ENCODE results near the gene TNFRSF12A. TPM values are rescaled to one million over a fixed set of nuclear protein-coding genes. Genes with fewer than 3 reads are reported as not detected.

Gene TNFRSF12A
- total and polyA plus RNA-seq, 2 of the 13 experiments (the other 11 are each of a cell fraction or from before 2014, with no cell fraction given) = 61.9 to 66.0 TPM

DNA sequence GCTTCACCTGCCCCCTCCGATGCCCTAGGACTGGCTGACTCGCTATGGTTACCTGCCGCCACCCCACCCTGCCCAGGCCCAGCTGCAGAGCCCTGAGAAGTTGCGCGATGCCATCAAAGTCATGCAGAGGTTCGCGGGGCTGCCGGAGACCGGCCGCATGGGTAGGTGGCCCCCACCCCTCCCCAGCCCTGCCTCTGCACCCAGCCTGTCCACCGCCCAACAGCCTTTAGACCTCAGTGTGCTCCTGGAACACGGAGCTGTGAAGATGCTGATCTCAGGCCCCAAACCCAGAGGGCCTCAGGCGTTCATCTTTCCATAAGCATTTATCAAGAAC lies 27.2 kb downstream of the TNFRSF12A start:
- CTCF ChIA-PET (ENCODE audit: low intra/inter-chr PET ratio, low total read pairs) = no interaction called here
- in situ Hi-C loops (cut with HindIII; ENCODE audit: extremely low pct_ligation_motif_present, low pct_unique_long_range_greater_than_20kb) = no loop called here
- TF ChIP-seq, protein P1, sequence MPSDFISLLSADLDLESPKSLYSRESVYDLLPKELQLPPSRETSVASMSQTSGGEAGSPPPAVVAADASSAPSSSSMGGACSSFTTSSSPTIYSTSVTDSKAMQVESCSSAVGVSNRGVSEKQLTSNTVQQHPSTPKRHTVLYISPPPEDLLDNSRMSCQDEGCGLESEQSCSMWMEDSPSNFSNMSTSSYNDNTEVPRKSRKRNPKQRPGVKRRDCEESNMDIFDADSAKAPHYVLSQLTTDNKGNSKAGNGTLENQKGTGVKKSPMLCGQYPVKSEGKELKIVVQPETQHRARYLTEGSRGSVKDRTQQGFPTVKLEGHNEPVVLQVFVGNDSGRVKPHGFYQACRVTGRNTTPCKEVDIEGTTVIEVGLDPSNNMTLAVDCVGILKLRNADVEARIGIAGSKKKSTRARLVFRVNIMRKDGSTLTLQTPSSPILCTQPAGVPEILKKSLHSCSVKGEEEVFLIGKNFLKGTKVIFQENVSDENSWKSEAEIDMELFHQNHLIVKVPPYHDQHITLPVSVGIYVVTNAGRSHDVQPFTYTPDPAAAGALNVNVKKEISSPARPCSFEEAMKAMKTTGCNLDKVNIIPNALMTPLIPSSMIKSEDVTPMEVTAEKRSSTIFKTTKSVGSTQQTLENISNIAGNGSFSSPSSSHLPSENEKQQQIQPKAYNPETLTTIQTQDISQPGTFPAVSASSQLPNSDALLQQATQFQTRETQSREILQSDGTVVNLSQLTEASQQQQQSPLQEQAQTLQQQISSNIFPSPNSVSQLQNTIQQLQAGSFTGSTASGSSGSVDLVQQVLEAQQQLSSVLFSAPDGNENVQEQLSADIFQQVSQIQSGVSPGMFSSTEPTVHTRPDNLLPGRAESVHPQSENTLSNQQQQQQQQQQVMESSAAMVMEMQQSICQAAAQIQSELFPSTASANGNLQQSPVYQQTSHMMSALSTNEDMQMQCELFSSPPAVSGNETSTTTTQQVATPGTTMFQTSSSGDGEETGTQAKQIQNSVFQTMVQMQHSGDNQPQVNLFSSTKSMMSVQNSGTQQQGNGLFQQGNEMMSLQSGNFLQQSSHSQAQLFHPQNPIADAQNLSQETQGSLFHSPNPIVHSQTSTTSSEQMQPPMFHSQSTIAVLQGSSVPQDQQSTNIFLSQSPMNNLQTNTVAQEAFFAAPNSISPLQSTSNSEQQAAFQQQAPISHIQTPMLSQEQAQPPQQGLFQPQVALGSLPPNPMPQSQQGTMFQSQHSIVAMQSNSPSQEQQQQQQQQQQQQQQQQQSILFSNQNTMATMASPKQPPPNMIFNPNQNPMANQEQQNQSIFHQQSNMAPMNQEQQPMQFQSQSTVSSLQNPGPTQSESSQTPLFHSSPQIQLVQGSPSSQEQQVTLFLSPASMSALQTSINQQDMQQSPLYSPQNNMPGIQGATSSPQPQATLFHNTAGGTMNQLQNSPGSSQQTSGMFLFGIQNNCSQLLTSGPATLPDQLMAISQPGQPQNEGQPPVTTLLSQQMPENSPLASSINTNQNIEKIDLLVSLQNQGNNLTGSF (CRISPR knock-in tag; IDR thresholded peaks at IDR 0.05) = no peak
- TF ChIP-seq ZNF292 (CRISPR knock-in tag; IDR thresholded peaks at IDR 0.05; ENCODE audit: borderline replicate concordance, low read depth) = no peak
- no peak for TF ChIP-seq ZIK1 (CRISPR knock-in tag; IDR thresholded peaks at IDR 0.05; ENCODE audit: borderline replicate concordance, low read depth)
- no peak for TF ChIP-seq ZNF713 (CRISPR knock-in tag; IDR thresholded peaks at IDR 0.05)
- TF ChIP-seq, protein P2, sequence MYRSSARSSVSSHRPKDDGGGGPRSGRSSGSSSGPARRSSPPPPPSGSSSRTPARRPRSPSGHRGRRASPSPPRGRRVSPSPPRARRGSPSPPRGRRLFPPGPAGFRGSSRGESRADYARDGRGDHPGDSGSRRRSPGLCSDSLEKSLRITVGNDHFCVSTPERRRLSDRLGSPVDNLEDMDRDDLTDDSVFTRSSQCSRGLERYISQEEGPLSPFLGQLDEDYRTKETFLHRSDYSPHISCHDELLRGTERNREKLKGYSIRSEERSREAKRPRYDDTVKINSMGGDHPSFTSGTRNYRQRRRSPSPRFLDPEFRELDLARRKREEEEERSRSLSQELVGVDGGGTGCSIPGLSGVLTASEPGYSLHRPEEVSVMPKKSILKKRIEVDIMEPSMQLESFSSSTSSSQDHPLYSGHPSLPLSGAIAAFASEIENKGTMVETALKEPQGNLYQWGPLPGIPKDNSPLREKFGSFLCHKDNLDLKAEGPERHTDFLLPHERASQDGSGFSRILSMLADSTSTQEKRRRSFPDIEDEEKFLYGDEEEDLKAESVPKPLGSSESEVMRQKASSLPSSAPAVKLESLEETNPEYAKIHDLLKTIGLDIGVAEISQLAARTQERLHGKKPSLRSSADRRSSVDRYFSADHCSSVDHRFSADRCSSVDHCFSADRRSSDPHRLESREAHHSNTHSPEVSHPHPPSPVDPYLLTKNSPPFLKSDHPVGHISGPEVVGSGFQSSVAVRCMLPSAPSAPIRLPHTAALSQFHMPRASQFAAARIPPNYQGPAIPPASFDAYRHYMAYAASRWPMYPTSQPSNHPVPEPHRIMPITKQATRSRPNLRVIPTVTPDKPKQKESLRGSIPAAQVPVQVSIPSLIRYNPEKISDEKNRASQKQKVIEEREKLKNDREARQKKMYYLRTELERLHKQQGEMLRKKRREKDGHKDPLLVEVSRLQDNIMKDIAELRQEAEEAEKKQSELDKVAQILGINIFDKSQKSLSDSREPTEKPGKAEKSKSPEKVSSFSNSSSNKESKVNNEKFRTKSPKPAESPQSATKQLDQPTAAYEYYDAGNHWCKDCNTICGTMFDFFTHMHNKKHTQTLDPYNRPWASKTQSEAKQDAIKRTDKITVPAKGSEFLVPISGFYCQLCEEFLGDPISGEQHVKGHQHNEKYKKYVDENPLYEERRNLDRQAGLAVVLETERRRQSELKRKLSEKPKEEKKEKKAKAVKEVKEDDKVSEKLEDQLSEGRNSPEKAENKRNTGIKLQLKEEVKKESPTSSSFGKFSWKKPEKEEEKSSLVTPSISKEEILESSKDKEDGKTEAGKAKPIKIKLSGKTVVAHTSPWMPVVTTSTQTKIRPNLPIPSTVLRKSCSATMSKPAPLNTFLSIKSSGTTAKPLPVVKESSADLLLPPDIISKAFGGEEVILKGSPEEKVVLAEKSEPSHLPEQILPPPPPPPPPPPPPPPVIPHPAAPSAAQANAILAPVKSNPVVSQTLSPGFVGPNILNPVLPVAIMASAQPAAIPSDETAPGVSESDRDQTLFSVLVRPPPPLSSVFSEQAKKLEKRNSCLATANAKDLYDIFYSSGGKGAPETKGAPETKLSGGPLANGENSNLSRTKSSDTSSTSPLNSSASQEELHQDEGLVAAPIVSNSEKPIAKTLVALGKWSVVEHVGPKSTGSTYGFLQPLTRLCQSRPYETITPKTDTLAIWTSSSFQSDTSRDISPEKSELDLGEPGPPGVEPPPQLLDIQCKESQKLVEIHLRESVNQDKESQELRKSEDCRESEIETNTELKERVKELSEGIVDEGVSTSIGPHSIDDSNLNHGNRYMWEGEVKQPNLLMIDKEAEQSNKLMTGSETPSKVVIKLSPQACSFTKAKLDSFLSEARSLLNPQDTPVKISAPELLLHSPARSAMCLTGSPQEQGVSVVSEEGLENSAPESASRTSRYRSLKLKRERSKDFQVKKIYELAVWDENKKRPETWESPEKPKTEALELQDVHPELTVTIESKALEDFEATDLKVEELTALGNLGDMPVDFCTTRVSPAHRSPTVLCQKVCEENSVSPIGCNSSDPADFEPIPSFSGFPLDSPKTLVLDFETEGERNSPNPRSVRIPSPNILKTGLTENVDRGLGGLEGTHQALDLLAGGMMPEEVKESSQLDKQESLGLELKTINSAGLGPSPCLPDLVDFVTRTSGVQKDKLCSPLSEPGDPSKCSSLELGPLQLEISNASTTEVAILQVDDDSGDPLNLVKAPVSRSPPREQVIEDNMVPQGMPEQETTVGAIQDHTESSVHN (CRISPR knock-in tag; IDR thresholded peaks at IDR 0.05) = no peak
- TF ChIP-seq, protein P3, sequence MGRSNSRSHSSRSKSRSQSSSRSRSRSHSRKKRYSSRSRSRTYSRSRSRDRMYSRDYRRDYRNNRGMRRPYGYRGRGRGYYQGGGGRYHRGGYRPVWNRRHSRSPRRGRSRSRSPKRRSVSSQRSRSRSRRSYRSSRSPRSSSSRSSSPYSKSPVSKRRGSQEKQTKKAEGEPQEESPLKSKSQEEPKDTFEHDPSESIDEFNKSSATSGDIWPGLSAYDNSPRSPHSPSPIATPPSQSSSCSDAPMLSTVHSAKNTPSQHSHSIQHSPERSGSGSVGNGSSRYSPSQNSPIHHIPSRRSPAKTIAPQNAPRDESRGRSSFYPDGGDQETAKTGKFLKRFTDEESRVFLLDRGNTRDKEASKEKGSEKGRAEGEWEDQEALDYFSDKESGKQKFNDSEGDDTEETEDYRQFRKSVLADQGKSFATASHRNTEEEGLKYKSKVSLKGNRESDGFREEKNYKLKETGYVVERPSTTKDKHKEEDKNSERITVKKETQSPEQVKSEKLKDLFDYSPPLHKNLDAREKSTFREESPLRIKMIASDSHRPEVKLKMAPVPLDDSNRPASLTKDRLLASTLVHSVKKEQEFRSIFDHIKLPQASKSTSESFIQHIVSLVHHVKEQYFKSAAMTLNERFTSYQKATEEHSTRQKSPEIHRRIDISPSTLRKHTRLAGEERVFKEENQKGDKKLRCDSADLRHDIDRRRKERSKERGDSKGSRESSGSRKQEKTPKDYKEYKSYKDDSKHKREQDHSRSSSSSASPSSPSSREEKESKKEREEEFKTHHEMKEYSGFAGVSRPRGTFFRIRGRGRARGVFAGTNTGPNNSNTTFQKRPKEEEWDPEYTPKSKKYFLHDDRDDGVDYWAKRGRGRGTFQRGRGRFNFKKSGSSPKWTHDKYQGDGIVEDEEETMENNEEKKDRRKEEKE (IDR thresholded peaks at IDR 0.05) = no peak
- no peak for TF ChIP-seq ZNF230 (CRISPR knock-in tag; IDR thresholded peaks at IDR 0.05)

More for the DNA sequence above, 27.2 kb downstream of the TNFRSF12A start:
- DNase-seq (ENCODE audit: low spot score) (no peak), FAIRE-seq (no peak), ATAC-seq (no peak)
- Histone ChIP-seq H3K4me1 (ENCODE audit: insufficient read depth, low read length) (peaks cover 19% of the 10 kb centered on the region), H3K79me2 (ENCODE audit: insufficient read depth, low read length) (no peaks in the 10 kb centered on the region), H3K4me2 (ENCODE audit: low read depth, low read length) (no peak overlapping the region), H3K36me3 (replicated peaks in 1 of 2; ENCODE audit: control insufficient read depth in 1 of 2, insufficient read depth in 2 of 2, low read length in 2 of 2) (no peaks in the 10 kb centered on the region), H3K9ac (ENCODE audit: insufficient read depth, low read depth, low read length) (no peak overlapping the region), H4K20me1 (ENCODE audit: insufficient read depth, low read length) (no peaks in the 10 kb centered on the region), H3K4me3 (replicated peaks in 1 of 3; ENCODE audit: insufficient read depth in 1 of 3, low read depth in 2 of 3, low read length in 3 of 3) (no peak overlapping the region), H3K27me3 (ENCODE audit: control insufficient read depth in 1 of 2, insufficient read depth in 2 of 2, low read length in 2 of 2) (peaks cover 10 to 79% of the 10 kb centered on the region in 2 experiments), H2AFZ (ENCODE audit: low read length) (no peak overlapping the region), H3K27ac (ENCODE audit: extremely low read length, insufficient read depth, low read length) (no peak overlapping the region), H3K9me3 (ENCODE audit: low read length) (no peaks in the 10 kb centered on the region)
- no TSS peak for BruUV-seq (replicated peaks)
- WGBS (ENCODE audit: low lambda C conversion rate) = no CpG with 5 or more reads among the region's 13 CpGs
- intact Hi-C loops (cut with micrococcal nuclease; ENCODE audit: unreplicated experiment) = no loop called here
- POLR2A ChIA-PET = interaction anchor here (0.9 to 1.3 kb wide), 2 partner anchors 12 to 27 kb away, joined by 3 read pairs; no protein-coding TSS in a partner anchor

Measured in HepG2 (cell line).